HG03039 (cell line): ENCODE results near the gene CHMP2A.
A peak's percentile ranks its signal among the peaks of the same experiment; 100 is the strongest.
"Not testable (repeated sequence)": the region's sequence is repeated elsewhere in the genome, so short reads cannot be mapped to it uniquely, and the experiment has no call there.

Source experiments
- ATAC-seq: cut with Tn5 transposase; IDR thresholded peaks from one replicate; pipeline ENCODE4 v1.9.1; 2021; ENCODE audit warnings: mild to moderate bottlenecking, moderate library complexity; ENCODE audit not compliant: unreplicated experiment

The CHMP2A gene

GRCh38 chr19:58513694-58514563 is 41.0 kb downstream of the CHMP2A start:
- ATAC-seq = peak; percentile 63

- ATAC-seq = no peak
Observed at GRCh38 chr19:58513213-58513693, 41.7 kb downstream of the CHMP2A start.

DNA sequence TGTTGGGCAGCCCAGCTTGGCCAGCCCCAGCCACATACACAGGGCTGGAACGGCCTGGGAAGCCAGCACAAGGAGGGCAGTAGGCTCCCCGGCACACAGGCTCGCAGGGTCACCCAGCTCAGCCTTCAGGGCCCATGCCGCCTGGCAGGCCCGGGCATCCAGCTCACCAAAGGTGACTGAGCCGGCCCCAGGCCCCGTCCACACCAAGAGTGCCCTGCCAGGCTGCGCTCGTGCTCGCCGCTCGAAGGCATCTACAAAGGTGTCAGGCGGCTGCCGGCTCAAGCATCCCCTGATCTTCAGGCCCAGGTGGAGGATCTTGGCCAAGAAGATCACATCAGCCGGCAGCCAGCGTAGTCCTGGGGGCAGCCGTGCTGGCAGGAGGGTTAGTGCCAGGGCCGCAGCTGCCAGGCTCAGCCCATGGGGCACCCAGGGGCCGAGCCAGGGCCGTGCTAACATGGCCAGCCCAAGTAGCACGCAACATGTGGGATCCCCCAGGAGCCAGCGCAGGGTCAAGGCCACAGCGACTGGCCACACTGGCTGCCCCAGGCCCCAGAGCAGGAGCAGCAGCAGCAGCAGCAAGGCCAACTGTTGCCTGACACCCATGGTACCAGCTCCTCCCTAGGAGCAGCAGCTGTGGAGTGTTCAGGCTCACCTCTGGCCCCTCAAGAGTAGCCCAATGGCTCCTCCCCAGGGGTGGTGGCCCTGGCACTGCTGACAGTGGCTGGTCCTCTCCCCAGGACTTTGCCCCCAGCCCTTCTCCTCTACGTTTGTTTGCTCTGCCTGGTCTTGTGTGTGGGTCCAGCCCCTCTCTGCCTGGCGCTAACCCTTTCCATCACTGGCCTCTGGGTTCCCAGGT is 43.3 kb downstream of the CHMP2A start, which contains the start of gene SLC27A5:
TSS of gene SLC27A5 (minus strand) at position 640 of the 856 bp plus-strand sequence. CDS start at position 603, 37 bp downstream.
- no peak for ATAC-seq

DNA sequence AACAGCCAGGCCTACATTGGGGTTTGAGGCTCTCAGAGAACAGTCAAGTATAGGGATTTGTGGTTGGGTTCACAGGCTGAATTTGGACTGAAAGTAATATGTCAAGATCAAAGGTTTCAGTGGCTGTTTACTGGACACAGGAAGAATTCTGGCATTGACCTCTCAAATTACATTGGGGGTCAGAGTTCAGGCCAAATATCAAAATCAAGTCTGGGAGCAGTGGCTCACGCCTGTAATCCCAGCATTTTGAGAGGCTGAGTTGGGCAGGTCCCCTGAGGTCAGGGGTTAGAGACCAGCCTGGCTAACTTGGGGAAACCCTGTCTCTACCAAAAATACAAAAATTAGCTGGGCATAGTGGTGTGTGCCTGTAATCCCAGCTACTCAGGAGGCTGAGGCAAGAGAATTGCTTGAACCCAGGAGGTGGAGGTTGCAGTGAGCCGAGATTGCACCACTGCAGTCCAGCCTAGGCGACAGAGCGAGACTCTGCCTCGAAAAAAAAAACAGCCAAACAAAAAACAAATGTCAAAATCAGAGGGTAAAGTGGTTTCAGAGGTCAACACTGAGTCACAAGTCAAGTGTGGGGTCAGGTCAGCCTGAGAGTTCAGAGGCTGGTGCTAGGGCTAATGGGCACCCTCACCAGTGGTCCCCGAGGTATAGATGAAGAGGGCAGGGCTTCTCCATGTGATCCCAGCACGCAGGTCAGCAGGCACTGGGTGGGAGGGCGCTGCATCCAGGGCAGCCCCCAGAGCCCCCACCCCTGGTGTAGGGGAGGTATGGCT is 44.6 kb downstream of the CHMP2A start:
- no peak for ATAC-seq

- no peak for ATAC-seq
Observed at GRCh38 chr19:58509731-58510083, 45.2 kb downstream of the CHMP2A start.

DNA sequence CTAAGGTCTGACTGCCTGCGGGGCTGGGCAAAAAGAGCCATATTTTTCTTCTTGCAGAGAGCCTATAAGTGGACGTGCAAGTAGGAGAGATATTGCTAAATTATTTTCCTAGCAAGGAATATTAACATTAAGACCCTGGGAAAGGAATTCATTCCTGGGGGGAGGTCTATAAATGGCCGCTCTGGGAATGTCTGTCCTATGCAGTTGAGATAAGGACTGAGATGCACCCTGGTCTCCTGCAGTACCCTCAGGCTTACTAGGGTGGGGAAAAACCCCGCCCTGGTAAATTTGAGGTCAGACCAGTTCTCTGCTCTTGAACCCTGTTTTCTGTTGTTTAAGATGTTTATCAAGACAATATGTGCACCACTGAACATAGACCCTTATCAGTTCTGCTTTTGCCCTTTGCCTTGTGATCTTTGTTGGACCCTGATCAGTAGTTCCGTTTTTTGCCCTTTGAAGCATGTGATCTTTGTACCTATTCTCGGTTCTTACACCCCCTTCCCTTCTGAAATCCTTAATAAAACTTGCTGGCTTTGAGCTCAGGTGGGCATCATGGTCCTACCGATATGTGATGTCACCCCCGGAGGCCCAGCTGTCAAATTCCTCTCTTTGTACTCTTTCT is 47.2 kb downstream of the CHMP2A start:
- not testable (repeated sequence) for ATAC-seq
